ENCODE data around the gene SREBF1. TPM values are rescaled to one million over a fixed set of nuclear protein-coding genes. Genes with fewer than 3 reads are reported as not detected.

The SREBF1 gene
- total and polyA plus RNA-seq, 2 experiments from 2014 or later: 39.6 to 85.3 TPM

DNA sequence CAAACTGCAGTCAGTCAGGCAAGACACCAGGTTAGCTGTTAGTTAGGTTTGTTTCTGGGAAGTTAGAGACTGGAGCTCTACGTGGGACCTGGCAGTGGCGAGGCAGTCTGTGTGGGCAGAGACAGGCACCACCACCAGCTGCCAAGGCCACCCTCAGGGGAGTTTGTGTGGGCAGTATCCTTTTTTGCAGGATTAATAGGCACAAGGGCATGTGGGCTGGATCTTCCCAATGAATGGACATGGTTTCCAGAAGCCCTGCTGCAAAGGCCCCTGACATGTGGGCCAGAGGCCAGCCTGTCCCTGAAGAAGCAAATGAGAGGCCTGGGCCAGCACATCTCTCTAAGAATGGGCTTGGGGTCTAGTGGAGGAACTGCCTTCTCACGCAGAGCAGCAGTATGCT, 19.2 kb upstream of the SREBF1 start (continued):
- TF ChIP-seq, protein P1, sequence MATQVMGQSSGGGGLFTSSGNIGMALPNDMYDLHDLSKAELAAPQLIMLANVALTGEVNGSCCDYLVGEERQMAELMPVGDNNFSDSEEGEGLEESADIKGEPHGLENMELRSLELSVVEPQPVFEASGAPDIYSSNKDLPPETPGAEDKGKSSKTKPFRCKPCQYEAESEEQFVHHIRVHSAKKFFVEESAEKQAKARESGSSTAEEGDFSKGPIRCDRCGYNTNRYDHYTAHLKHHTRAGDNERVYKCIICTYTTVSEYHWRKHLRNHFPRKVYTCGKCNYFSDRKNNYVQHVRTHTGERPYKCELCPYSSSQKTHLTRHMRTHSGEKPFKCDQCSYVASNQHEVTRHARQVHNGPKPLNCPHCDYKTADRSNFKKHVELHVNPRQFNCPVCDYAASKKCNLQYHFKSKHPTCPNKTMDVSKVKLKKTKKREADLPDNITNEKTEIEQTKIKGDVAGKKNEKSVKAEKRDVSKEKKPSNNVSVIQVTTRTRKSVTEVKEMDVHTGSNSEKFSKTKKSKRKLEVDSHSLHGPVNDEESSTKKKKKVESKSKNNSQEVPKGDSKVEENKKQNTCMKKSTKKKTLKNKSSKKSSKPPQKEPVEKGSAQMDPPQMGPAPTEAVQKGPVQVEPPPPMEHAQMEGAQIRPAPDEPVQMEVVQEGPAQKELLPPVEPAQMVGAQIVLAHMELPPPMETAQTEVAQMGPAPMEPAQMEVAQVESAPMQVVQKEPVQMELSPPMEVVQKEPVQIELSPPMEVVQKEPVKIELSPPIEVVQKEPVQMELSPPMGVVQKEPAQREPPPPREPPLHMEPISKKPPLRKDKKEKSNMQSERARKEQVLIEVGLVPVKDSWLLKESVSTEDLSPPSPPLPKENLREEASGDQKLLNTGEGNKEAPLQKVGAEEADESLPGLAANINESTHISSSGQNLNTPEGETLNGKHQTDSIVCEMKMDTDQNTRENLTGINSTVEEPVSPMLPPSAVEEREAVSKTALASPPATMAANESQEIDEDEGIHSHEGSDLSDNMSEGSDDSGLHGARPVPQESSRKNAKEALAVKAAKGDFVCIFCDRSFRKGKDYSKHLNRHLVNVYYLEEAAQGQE (IDR thresholded peaks at IDR 0.05; ENCODE audit: unreplicated experiment): no peak

DNA sequence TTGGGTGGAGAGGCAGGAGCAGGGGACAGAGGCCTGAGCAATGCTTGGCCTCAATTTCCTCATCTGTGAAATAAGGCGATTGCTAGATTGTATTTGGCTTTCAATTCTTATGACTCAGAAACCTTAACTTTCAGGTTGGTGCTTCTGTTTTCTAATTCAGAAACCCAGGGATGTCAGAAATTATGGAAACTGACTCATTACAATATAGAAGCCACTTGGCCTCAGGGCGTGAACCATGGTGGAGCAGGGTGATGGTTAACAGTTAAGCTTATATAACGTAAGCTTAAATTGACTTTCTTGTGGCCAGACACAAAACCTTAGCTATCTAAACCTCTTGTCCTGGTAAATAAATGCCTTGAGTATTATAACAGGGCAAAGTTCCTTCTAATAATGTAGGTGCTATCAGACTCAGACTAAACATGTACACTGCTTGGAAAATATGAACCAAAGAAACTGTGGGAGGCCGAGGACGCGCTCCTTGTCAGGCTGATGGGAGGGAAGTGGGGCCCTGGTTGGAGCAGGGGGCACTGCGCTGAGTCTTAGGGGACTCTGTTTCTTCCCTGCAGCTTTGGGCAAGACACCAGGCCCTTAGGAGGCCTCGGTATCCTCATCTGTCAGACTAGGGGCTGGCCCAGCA, 17.1 kb upstream of the SREBF1 start:
- Histone ChIP-seq H2AFZ (no peak overlapping the region), H3K27ac (ENCODE audit: low read depth) (no peak overlapping the region), H3K4me2 (no peak overlapping the region), H4K20me1 (replicated peaks; ENCODE audit: insufficient read depth) (no peaks in the 10 kb centered on the region), H3K79me2 (replicated peaks; ENCODE audit: insufficient read depth) (no peaks in the 10 kb centered on the region), H3K4me1 (ENCODE audit: insufficient read depth) (peaks cover 19% of the 10 kb centered on the region), H3K9me2 (ENCODE audit: insufficient read depth) (no peaks in the 10 kb centered on the region), H3F3A (replicated peaks; ENCODE audit: low read depth) (no peaks in the 10 kb centered on the region), H3K36me3 (ENCODE audit: insufficient read depth) (no peaks in the 10 kb centered on the region), H3K27me3 (ENCODE audit: insufficient read depth) (no peaks in the 10 kb centered on the region), H3K4me3 (no peak overlapping the region)
- H3K9me3 Mint-ChIP-seq: no peaks in the 10 kb centered on the region
- H3K4me1 Mint-ChIP-seq: peaks cover 35% of the 10 kb centered on the region
- H3K27me3 Mint-ChIP-seq (ENCODE audit: insufficient read depth, low read depth, poor library complexity): peaks cover 11% of the 10 kb centered on the region
- no peaks in the 10 kb centered on the region for H3K36me3 Mint-ChIP-seq (ENCODE audit: low read depth)
- DNase-seq (ENCODE audit: low spot score) (no peak), ATAC-seq (no peak)
- no peak overlapping the region for H3K27ac Mint-ChIP-seq
- H3K4me3 Mint-ChIP-seq: no peak overlapping the region
- TF ChIP-seq ZNF114 (CRISPR knock-in tag; IDR thresholded peaks at IDR 0.05): no peak
- TF ChIP-seq, protein P1 (IDR thresholded peaks at IDR 0.05; ENCODE audit: unreplicated experiment): no peak
- no peak for TF ChIP-seq ZNF331 (CRISPR knock-in tag; IDR thresholded peaks at IDR 0.05; ENCODE audit: low read depth)
- no peak for TF ChIP-seq CREB1 (CRISPR knock-in tag; IDR thresholded peaks at IDR 0.05; ENCODE audit: low read depth)
- TF ChIP-seq, protein P2, sequence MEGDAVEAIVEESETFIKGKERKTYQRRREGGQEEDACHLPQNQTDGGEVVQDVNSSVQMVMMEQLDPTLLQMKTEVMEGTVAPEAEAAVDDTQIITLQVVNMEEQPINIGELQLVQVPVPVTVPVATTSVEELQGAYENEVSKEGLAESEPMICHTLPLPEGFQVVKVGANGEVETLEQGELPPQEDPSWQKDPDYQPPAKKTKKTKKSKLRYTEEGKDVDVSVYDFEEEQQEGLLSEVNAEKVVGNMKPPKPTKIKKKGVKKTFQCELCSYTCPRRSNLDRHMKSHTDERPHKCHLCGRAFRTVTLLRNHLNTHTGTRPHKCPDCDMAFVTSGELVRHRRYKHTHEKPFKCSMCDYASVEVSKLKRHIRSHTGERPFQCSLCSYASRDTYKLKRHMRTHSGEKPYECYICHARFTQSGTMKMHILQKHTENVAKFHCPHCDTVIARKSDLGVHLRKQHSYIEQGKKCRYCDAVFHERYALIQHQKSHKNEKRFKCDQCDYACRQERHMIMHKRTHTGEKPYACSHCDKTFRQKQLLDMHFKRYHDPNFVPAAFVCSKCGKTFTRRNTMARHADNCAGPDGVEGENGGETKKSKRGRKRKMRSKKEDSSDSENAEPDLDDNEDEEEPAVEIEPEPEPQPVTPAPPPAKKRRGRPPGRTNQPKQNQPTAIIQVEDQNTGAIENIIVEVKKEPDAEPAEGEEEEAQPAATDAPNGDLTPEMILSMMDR (conservative IDR thresholded peaks at IDR 0.05; ENCODE audit: low read depth in 2 of 2): no peak
- TF ChIP-seq, protein P3, sequence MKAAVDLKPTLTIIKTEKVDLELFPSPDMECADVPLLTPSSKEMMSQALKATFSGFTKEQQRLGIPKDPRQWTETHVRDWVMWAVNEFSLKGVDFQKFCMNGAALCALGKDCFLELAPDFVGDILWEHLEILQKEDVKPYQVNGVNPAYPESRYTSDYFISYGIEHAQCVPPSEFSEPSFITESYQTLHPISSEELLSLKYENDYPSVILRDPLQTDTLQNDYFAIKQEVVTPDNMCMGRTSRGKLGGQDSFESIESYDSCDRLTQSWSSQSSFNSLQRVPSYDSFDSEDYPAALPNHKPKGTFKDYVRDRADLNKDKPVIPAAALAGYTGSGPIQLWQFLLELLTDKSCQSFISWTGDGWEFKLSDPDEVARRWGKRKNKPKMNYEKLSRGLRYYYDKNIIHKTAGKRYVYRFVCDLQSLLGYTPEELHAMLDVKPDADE (IDR thresholded peaks at IDR 0.05): no peak
- TF ChIP-seq POLR2AphosphoS5 (IDR thresholded peaks at IDR 0.05; ENCODE audit: low read depth): no peak
